T-cell (primary cell): ENCODE data around the gene LSAMP. TPM values are rescaled to one million over a fixed set of nuclear protein-coding genes. Genes with fewer than 3 reads are reported as not detected.
"Not testable (repeated sequence)": the region's sequence is repeated elsewhere in the genome, so short reads cannot be mapped to it uniquely, and the experiment has no call there.

Experiments
- ATAC-seq, 4 experiments: fragments of 200-7000 bp in 3 of 4; fragments of 150-1000 bp in 1 of 4; cut with Tn5 transposase; replicated peaks in 1 of 4; 1 replicate in 3 of 4; 2 replicates in 1 of 4; pipeline ENCODE4 v1.10.0; 2021; ENCODE audit warnings: moderate library complexity in 3 of 4, mild to moderate bottlenecking in 2 of 4, moderate number of reproducible peaks in 1 of 4
- CTCF ChIA-PET, 2 donors: fragments of 300-600 bp; sonication (Branson Sonifier 250); formaldehyde crosslinking; loops; one replicate each; lab custom pipeline; 2022; ENCODE audit warnings: antibody characterized with exemption in 2 of 2; lab: Charles Lee
- POLR2A ChIA-PET, 2 donors: fragments of 300-600 bp; sonication (Branson Sonifier 250); formaldehyde crosslinking; loops; one replicate each; lab custom pipeline; 2022; ENCODE audit warnings: antibody characterized with exemption in 2 of 2; lab: Charles Lee
- DNase-seq, 35 experiments: peaks; one replicate each; pipeline versions ENCODE4 v3.0.0 to v3.0.0-alpha.2; 2013 to 2023
- H3K27ac ChIP-seq: one replicate; pipeline ENCODE4 v1.5.1; 2013; ENCODE audit warnings: low read length
- H3K27me3 ChIP-seq, 2 experiments: replicated peaks in 1 of 2; 1 replicate in 1 of 2; 2 replicates in 1 of 2; pipeline versions ENCODE4 v1.6.1 to v1.7.0; 2013; ENCODE audit warnings: low read length in 1 of 2, mixed read lengths in 1 of 2; ENCODE audit not compliant: control insufficient read depth in 2 of 2, insufficient read depth in 2 of 2; ENCODE audit errors: extremely low read depth in 1 of 2
- H3K36me3 ChIP-seq, 2 donors: 1 replicate in 1 of 2; 2 replicates in 1 of 2; pipeline versions ENCODE4 v1.6.1 to v1.7.0; 2013; ENCODE audit warnings: low read length in 1 of 2; ENCODE audit not compliant: control insufficient read depth in 2 of 2, insufficient read depth in 1 of 2; ENCODE audit errors: extremely low read depth in 1 of 2
- H3K4me1 ChIP-seq, 2 experiments: 1 replicate in 1 of 2; 2 replicates in 1 of 2; pipeline versions ENCODE4 v1.6.1 to v1.7.0; 2013; ENCODE audit warnings: low read length in 2 of 2, mixed read lengths in 1 of 2; ENCODE audit not compliant: insufficient read depth in 2 of 2, control insufficient read depth in 1 of 2; ENCODE audit errors: extremely low read depth in 1 of 2
- H3K4me3 ChIP-seq, 2 donors: 1 replicate in 1 of 2; 2 replicates in 1 of 2; pipeline versions ENCODE4 v1.5.1 to v1.7.0; 2013; ENCODE audit warnings: mild to moderate bottlenecking in 2 of 2, low read length in 1 of 2, moderate library complexity in 1 of 2; ENCODE audit not compliant: control insufficient read depth in 1 of 2; ENCODE audit errors: extremely low read depth in 1 of 2
- H3K9me3 ChIP-seq: 2 replicates; pipeline ENCODE4 v1.7.0; 2013
- H3K27ac Mint-ChIP-seq, 2 donors: one replicate each; pipeline ENCODE4 v1.8.0; 2020 to 2021; ENCODE audit warnings: mild to moderate bottlenecking in 2 of 2, mixed read lengths in 2 of 2
- H3K27me3 Mint-ChIP-seq, 2 donors: one replicate each; pipeline ENCODE4 v1.8.0; 2021 to 2022; ENCODE audit warnings: mixed read lengths in 2 of 2
- H3K36me3 Mint-ChIP-seq: one replicate; pipeline ENCODE4 v1.8.0; 2021; ENCODE audit warnings: mixed read lengths
- H3K4me1 Mint-ChIP-seq, 3 donors: one replicate each; pipeline ENCODE4 v1.8.0; 2020 to 2022; ENCODE audit warnings: mixed read lengths in 3 of 3, mild to moderate bottlenecking in 1 of 3
- H3K4me3 Mint-ChIP-seq, 3 donors: one replicate each; pipeline ENCODE4 v1.8.0; 2020 to 2022; ENCODE audit warnings: mild to moderate bottlenecking in 3 of 3, mixed read lengths in 3 of 3, moderate library complexity in 3 of 3
- H3K9me3 Mint-ChIP-seq, 3 donors: one replicate each; pipeline ENCODE4 v1.8.0; 2020 to 2022; ENCODE audit warnings: mixed read lengths in 3 of 3
- WGBS: methylation state at CpG from one replicate; pipeline ENCODE4 v1.1.5; 2013; ENCODE audit warnings: missing lambda C conversion rate; ENCODE audit not compliant: insufficient coverage; 5-methylcytosine and 5-hydroxymethylcytosine counted together
- total RNA-seq, 35 experiments: library from RNA in 6 of 35; stranded (reverse) in 6 of 35; fragments of 120-200 nt in 1 of 35; gene quantifications; one replicate each; pipeline versions ENCODE4 v1.2.1 to v1.2.4 and lab custom pipeline; 2013 to 2026

The LSAMP gene
- total RNA-seq, 5 donors from 2014 or later (not counting 1 experiment from before 2014, with no cell fraction given): 0.03 to 0.28 (median 0.06) TPM; not detected in 2

- ChIA-PET CTCF (interaction anchor here (0.6 to 2.2 kb wide), 31 partner anchors 8 to 1729 kb away, joined by 3 to 14 read pairs (median 4); no protein-coding TSS in a partner anchor), POLR2A (interaction anchor here in 1 of 2 donors (0.6 to 1.7 kb wide), 6 partner anchors 8 to 753 kb away, joined by 3 to 11 read pairs (median 4); partner anchors contain the start of gene ZBTB20)
- WGBS: under 1% methylated on average over 78 of the region's 81 CpGs
Observed at GRCh38 chr3:115783938-115784738, 661.1 kb downstream of the LSAMP start.

GRCh38 chr3:115783426-115783825, 661.9 kb downstream of the LSAMP start:
- Histone ChIP-seq H3K27ac (peak overlapping the region; percentile 97), H3K4me3 (peak overlapping the region; percentile 49 to 79), H3K4me1 (peaks cover 2 to 15% of the 10 kb centered on the region in 2 experiments)
- CTCF ChIA-PET: interaction anchor here (0.7 to 2.2 kb wide), 22 partner anchors 8 to 1728 kb away, joined by 3 to 14 read pairs (median 4); no protein-coding TSS in a partner anchor
- POLR2A ChIA-PET: interaction anchor here in 1 of 2 donors (0.8 to 1.7 kb wide), 5 partner anchors 7 to 637 kb away, joined by 3 to 11 read pairs (median 4); partner anchors contain the start of gene ZBTB20
- Mint-ChIP-seq H3K4me1 (peaks cover 11 to 14% (median 14%) of the 10 kb centered on the region in 3 donors), H3K4me3 (peak overlapping the region in 2 of 3 donors; percentile 42 to 87)
- H3K9me3 Mint-ChIP-seq, ATAC-seq, H3K27me3 ChIP-seq, DNase-seq, H3K36me3 ChIP-seq, H3K36me3 Mint-ChIP-seq, H3K27ac Mint-ChIP-seq, H3K9me3 ChIP-seq, H3K27me3 Mint-ChIP-seq: not testable (repeated sequence)
- WGBS: 86% methylated on average over 10 of the region's 13 CpGs

More at GRCh38 chr3:115783938-115784738, 661.1 kb downstream of the LSAMP start:
- Histone ChIP-seq H3K4me3 (peak overlapping the region; percentile 64 to 79), H3K9me3 (no peaks in the 10 kb centered on the region), H3K36me3 (no peaks in the 10 kb centered on the region), H3K4me1 (peaks cover 2 to 15% of the 10 kb centered on the region in 2 experiments), H3K27ac (peak overlapping the region; percentile 97), H3K27me3 (no peaks in the 10 kb centered on the region)
- no peaks in the 10 kb centered on the region for H3K36me3 Mint-ChIP-seq
- ATAC-seq (peak; percentile 86 to 91 (median 88)), DNase-seq (peak; percentile 78 to 95 (median 91))
- no peaks in the 10 kb centered on the region for H3K9me3 Mint-ChIP-seq
- peak overlapping the region; percentile 87 to 94 (median 93) for H3K4me3 Mint-ChIP-seq
- peaks cover 0 to 2% of the 10 kb centered on the region in 2 donors for H3K27me3 Mint-ChIP-seq
- H3K27ac Mint-ChIP-seq: peak overlapping the region; percentile 96 to 98
- peaks cover 11 to 16% (median 16%) of the 10 kb centered on the region in 3 donors for H3K4me1 Mint-ChIP-seq

GRCh38 chr3:115779011-115779410, 666.3 kb downstream of the LSAMP start:
- Histone ChIP-seq H3K36me3 (no peaks in the 10 kb centered on the region), H3K27me3 (no peaks in the 10 kb centered on the region), H3K4me3 (no peak overlapping the region), H3K27ac (no peak overlapping the region), H3K9me3 (no peaks in the 10 kb centered on the region), H3K4me1 (peaks cover 2 to 7% of the 10 kb centered on the region in 2 experiments)
- ChIA-PET CTCF (no interaction called here), POLR2A (no interaction called here)
- Mint-ChIP-seq H3K4me1 (peaks cover 0 to 2% (median 2%) of the 10 kb centered on the region in 3 donors), H3K36me3 (no peaks in the 10 kb centered on the region), H3K27ac (no peak overlapping the region), H3K4me3 (no peak overlapping the region), H3K27me3 (peaks cover 5% of the 10 kb centered on the region in 2 donors), H3K9me3 (no peaks in the 10 kb centered on the region)
- ATAC-seq: no peak
- WGBS: no CpG with 5 or more reads among the region's 2 CpGs
- DNase-seq: no peak

GRCh38 chr3:115772951-115773350, 672.3 kb downstream of the LSAMP start:
- Histone ChIP-seq H3K36me3 (no peaks in the 10 kb centered on the region), H3K9me3 (no peaks in the 10 kb centered on the region), H3K4me1 (no peaks in the 10 kb centered on the region), H3K27me3 (no peaks in the 10 kb centered on the region), H3K4me3 (no peak overlapping the region), H3K27ac (no peak overlapping the region)
- Mint-ChIP-seq H3K4me3 (no peak overlapping the region), H3K27ac (no peak overlapping the region), H3K4me1 (no peaks in the 10 kb centered on the region), H3K9me3 (no peaks in the 10 kb centered on the region), H3K27me3 (peaks cover 2 to 5% of the 10 kb centered on the region in 2 donors), H3K36me3 (no peaks in the 10 kb centered on the region)
- ChIA-PET CTCF (no interaction called here), POLR2A (no interaction called here)
- no peak for DNase-seq
- ATAC-seq: no peak
- no CpG with 5 or more reads among the region's 1 CpG for WGBS

- no peaks in the 10 kb centered on the region for H3K9me3 Mint-ChIP-seq
- DNase-seq: no peak
- no peaks in the 10 kb centered on the region for H3K27me3 Mint-ChIP-seq
- 66% methylated on average over 2 of the region's 3 CpGs for WGBS
- Histone ChIP-seq H3K4me1 (no peaks in the 10 kb centered on the region), H3K4me3 (no peak overlapping the region), H3K27ac (no peak overlapping the region), H3K27me3 (no peaks in the 10 kb centered on the region), H3K9me3 (no peaks in the 10 kb centered on the region), H3K36me3 (no peaks in the 10 kb centered on the region)
- ChIA-PET POLR2A (no interaction called here), CTCF (no interaction called here)
- no peak overlapping the region for H3K4me3 Mint-ChIP-seq
- no peak overlapping the region for H3K27ac Mint-ChIP-seq
- no peak for ATAC-seq
- no peaks in the 10 kb centered on the region for H3K4me1 Mint-ChIP-seq
- H3K36me3 Mint-ChIP-seq: no peaks in the 10 kb centered on the region
Observed at GRCh38 chr3:115768661-115769060, 676.6 kb downstream of the LSAMP start.

- no peaks in the 10 kb centered on the region for H3K27me3 Mint-ChIP-seq
- Histone ChIP-seq H3K27me3 (peaks cover 0 to 3% of the 10 kb centered on the region in 2 experiments), H3K27ac (no peak overlapping the region), H3K4me1 (no peaks in the 10 kb centered on the region), H3K36me3 (no peaks in the 10 kb centered on the region), H3K9me3 (no peaks in the 10 kb centered on the region), H3K4me3 (no peak overlapping the region)
- no peak overlapping the region for H3K4me3 Mint-ChIP-seq
- H3K36me3 Mint-ChIP-seq: no peaks in the 10 kb centered on the region
- no peaks in the 10 kb centered on the region for H3K9me3 Mint-ChIP-seq
- DNase-seq (no peak), ATAC-seq (no peak)
- ChIA-PET CTCF (interaction anchor here (0.6 to 1.4 kb wide), 3 partner anchors 17 to 51 kb away, joined by 3 to 7 read pairs (median 4); no protein-coding TSS in a partner anchor), POLR2A (no interaction called here)
- no peak overlapping the region for H3K27ac Mint-ChIP-seq
- H3K4me1 Mint-ChIP-seq: no peaks in the 10 kb centered on the region
- no CpG with 5 or more reads among the region's 6 CpGs for WGBS
Observed at GRCh38 chr3:115766587-115767482, 678.5 kb downstream of the LSAMP start.
